Neural cell (in vitro differentiated cells): ENCODE measurements around the gene MAP4K3.

Experiments used
- EZH2 ChIP-seq: fragments of 200-600, 300-800 bp; shearing (Covaris generic), sonication (generic); IDR thresholded peaks from 2 replicates; pipeline ENCODE4 v1.6.1; 2014; ENCODE audit warnings: antibody characterized with exemption, low read length, borderline replicate concordance, mild to moderate bottlenecking; ENCODE audit not compliant: insufficient read depth, poor library complexity, severe bottlenecking
- RAD21 ChIP-seq: fragments of 450-650 bp; conservative IDR thresholded peaks from 2 replicates; pipeline ENCODE4 v1.6.1; 2014; ENCODE audit warnings: antibody characterized with exemption, mild to moderate bottlenecking, moderate library complexity
- SMC3 ChIP-seq: fragments of 450-650 bp; conservative IDR thresholded peaks from 2 replicates; pipeline ENCODE4 v1.6.1; 2014; ENCODE audit warnings: antibody characterized with exemption, mild to moderate bottlenecking, moderate library complexity; ENCODE audit not compliant: poor library complexity
- TF ChIP-seq, protein P1 (sequence below): fragments of 450-650 bp; IDR thresholded peaks from 2 replicates; pipeline ENCODE4 v1.5.1; 2014; ENCODE audit warnings: antibody characterized with exemption, mild to moderate bottlenecking, moderate library complexity; ENCODE audit not compliant: poor library complexity, severe bottlenecking

DNA sequence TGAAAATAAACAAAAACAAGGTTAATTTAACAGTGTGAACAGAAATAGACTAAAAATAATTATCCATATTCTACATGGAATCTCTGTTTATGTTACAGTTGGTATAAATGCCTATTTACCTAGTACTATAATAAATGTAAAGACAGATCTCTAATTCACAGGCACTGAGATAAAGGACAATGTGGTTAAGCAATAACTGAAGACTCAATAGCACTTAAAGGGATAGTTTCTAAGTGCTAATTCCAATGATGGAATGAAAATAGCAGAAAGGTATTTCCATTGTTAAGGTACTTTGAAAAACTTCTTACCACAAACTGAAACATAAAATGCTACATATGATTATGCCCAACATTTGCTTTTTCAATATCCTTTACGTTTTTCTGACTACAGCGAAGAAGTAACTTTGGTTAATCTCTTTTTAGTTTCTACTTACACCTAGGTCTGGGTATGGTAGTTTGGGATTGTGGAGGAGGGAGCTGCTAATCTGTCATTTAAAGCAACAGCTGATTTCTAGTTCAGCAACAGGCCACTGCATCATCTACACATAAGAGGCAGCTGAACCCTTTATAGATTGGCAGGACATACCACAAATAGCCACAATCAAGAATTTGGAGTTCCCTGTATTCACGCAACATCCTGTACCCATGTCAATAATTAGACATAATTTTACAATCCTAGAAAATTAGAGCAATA is 27.2 kb downstream of the MAP4K3 start:
- TF ChIP-seq, protein P1, sequence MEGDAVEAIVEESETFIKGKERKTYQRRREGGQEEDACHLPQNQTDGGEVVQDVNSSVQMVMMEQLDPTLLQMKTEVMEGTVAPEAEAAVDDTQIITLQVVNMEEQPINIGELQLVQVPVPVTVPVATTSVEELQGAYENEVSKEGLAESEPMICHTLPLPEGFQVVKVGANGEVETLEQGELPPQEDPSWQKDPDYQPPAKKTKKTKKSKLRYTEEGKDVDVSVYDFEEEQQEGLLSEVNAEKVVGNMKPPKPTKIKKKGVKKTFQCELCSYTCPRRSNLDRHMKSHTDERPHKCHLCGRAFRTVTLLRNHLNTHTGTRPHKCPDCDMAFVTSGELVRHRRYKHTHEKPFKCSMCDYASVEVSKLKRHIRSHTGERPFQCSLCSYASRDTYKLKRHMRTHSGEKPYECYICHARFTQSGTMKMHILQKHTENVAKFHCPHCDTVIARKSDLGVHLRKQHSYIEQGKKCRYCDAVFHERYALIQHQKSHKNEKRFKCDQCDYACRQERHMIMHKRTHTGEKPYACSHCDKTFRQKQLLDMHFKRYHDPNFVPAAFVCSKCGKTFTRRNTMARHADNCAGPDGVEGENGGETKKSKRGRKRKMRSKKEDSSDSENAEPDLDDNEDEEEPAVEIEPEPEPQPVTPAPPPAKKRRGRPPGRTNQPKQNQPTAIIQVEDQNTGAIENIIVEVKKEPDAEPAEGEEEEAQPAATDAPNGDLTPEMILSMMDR, result no peak
- TF ChIP-seq SMC3 (no peak), EZH2 (no peak), RAD21 (no peak)
